IMR-90 (cell line): ENCODE data around the gene MKS1. TPM values are rescaled to one million over a fixed set of nuclear protein-coding genes. Genes with fewer than 3 reads are reported as not detected.

ENCODE experiments used
- ATAC-seq: fragments of 200-7000 bp; cut with Tn5 transposase; 2 replicates; pipeline ENCODE4 v1.9.1; 2020; ENCODE audit warnings: low read depth, mild to moderate bottlenecking, moderate library complexity
- BruUV-seq: library from RNA; stranded (reverse); fragments of 400-500 nt; replicated peaks from 2 replicates; lab custom pipeline; 2021; lab: Mats Ljungman, UMichigan
- CTCF ChIA-PET: fragments of 300-600 bp; formaldehyde crosslinking; extraction: SDS; loops from one replicate; lab custom pipeline; 2021; ENCODE audit warnings: antibody characterized with exemption; lab: Yijun Ruan, JAX
- POLR2A ChIA-PET: fragments of 300-600 bp; sonication (Branson Sonifier 250); formaldehyde crosslinking; loops from one replicate; lab custom pipeline; 2022; ENCODE audit warnings: antibody characterized with exemption; ENCODE audit not compliant: unreplicated experiment; lab: Charles Lee
- DNase-seq: peaks from one replicate; pipeline ENCODE4 v3.0.0; 2013
- H2AFZ ChIP-seq: replicated peaks from 2 replicates; pipeline ENCODE3; 2013; ENCODE audit warnings: low read length, mild to moderate bottlenecking; ENCODE audit not compliant: poor library complexity
- H2AK5ac ChIP-seq: 2 replicates; pipeline ENCODE4 v1.6.1; 2013; ENCODE audit warnings: low read depth, low read length, inconsistent platforms
- H2AK9ac ChIP-seq: replicated peaks from 2 replicates; pipeline ENCODE3; 2013; ENCODE audit warnings: mild to moderate bottlenecking, low read depth, low read length, moderate library complexity; ENCODE audit not compliant: poor library complexity
- H2BK120ac ChIP-seq: 2 replicates; pipeline ENCODE4 v1.6.1; 2013; ENCODE audit warnings: low read depth, low read length, inconsistent platforms
- H2BK15ac ChIP-seq: 3 replicates; pipeline ENCODE4 v1.6.1; 2013; ENCODE audit warnings: low read depth, low read length, inconsistent platforms
- H2BK20ac ChIP-seq: 2 replicates; pipeline ENCODE4 v1.6.1; 2013; ENCODE audit warnings: low read depth, mild to moderate bottlenecking, inconsistent platforms, low read length, moderate library complexity
- H2BK5ac ChIP-seq: 2 replicates; pipeline ENCODE4 v1.6.1; 2013; ENCODE audit warnings: mild to moderate bottlenecking, low read depth, low read length, inconsistent platforms; ENCODE audit not compliant: poor library complexity, severe bottlenecking
- H3K14ac ChIP-seq: replicated peaks from 2 replicates; pipeline ENCODE4 v1.6.1; 2013; ENCODE audit warnings: low read depth, low read length, inconsistent platforms
- H3K18ac ChIP-seq: 2 replicates; pipeline ENCODE4 v1.6.1; 2013; ENCODE audit warnings: low read depth, low read length, control low read depth
- H3K23ac ChIP-seq: 2 replicates; pipeline ENCODE4 v1.6.1; 2013; ENCODE audit warnings: low read depth, low read length, inconsistent platforms
- H3K27ac ChIP-seq: 2 replicates; pipeline ENCODE4 v1.5.1; 2013; ENCODE audit warnings: mild to moderate bottlenecking, control low read depth, low read length; ENCODE audit not compliant: insufficient read depth
- H3K27me3 ChIP-seq: 2 replicates; pipeline ENCODE4 v1.6.1; 2013; ENCODE audit warnings: low read length; ENCODE audit not compliant: control insufficient read depth, insufficient read depth
- H3K36me3 ChIP-seq: 2 replicates; pipeline ENCODE4 v1.6.1; 2013; ENCODE audit warnings: low read length, mixed read lengths; ENCODE audit not compliant: control insufficient read depth, insufficient read depth
- H3K4ac ChIP-seq: 2 replicates; pipeline ENCODE4 v1.6.1; 2013; ENCODE audit warnings: low read depth, low read length, inconsistent platforms
- H3K4me1 ChIP-seq: 2 replicates; pipeline ENCODE4 v1.6.1; 2013; ENCODE audit warnings: low read length, mixed read lengths; ENCODE audit not compliant: control insufficient read depth, insufficient read depth
- H3K4me2 ChIP-seq: 2 replicates; pipeline ENCODE4 v1.6.1; 2013; ENCODE audit warnings: low read depth, mild to moderate bottlenecking, control low read depth, low read length, moderate library complexity
- H3K4me3 ChIP-seq: 2 replicates; pipeline ENCODE4 v1.5.1; 2013; ENCODE audit warnings: low read depth, mild to moderate bottlenecking, control low read depth, low read length, moderate library complexity; ENCODE audit not compliant: insufficient read depth
- H3K56ac ChIP-seq: 2 replicates; pipeline ENCODE4 v1.6.1; 2013; ENCODE audit warnings: low read length, inconsistent platforms; ENCODE audit not compliant: insufficient read depth; ENCODE audit errors: extremely low read depth
- H3K79me1 ChIP-seq, 2 experiments: 2 replicates each; pipeline ENCODE4 v1.6.1; 2013; ENCODE audit warnings: low read length in 2 of 2, inconsistent platforms in 1 of 2, low read depth in 1 of 2
- H3K9ac ChIP-seq: 2 replicates; pipeline ENCODE4 v1.6.1; 2013; ENCODE audit warnings: low read depth, low read length, control low read depth
- H3K9me1 ChIP-seq: 2 replicates; pipeline ENCODE4 v1.6.1; 2013; ENCODE audit warnings: low read length, inconsistent platforms; ENCODE audit not compliant: insufficient read depth
- H3K9me3 ChIP-seq: 2 replicates; pipeline ENCODE4 v1.6.1; 2013; ENCODE audit warnings: low read length; ENCODE audit not compliant: control insufficient read depth, insufficient read depth
- H4K20me1 ChIP-seq: 2 replicates; pipeline ENCODE4 v1.6.1; 2013; ENCODE audit warnings: low read length, inconsistent platforms; ENCODE audit not compliant: insufficient read depth
- H4K5ac ChIP-seq: 2 replicates; pipeline ENCODE4 v1.6.1; 2013; ENCODE audit warnings: mild to moderate bottlenecking, low read depth, low read length, control low read depth
- H4K8ac ChIP-seq, 2 experiments: 2 replicates each; pipeline ENCODE4 v1.6.1; 2013; ENCODE audit warnings: low read depth in 2 of 2, low read length in 2 of 2, control low read depth in 1 of 2, inconsistent platforms in 1 of 2
- H4K91ac ChIP-seq: 2 replicates; pipeline ENCODE4 v1.6.1; 2013; ENCODE audit warnings: low read depth, low read length, inconsistent platforms; ENCODE audit not compliant: insufficient read depth
- CEBPB ChIP-seq: IDR thresholded peaks from 2 replicates; pipeline ENCODE4 v1.6.1; 2012; ENCODE audit warnings: low read depth, low read length, improper control_type of control experiment
- CHD1 ChIP-seq: IDR thresholded peaks from 2 replicates; pipeline ENCODE4 v1.6.1; 2012; ENCODE audit warnings: low read depth, low read length, improper control_type of control experiment
- FOS ChIP-seq: fragments of 150-350 bp; IDR thresholded peaks from 2 replicates; pipeline ENCODE4 v1.6.1; 2016; ENCODE audit warnings: low read depth, low read length
- MAFK ChIP-seq: IDR thresholded peaks from 2 replicates; pipeline ENCODE4 v1.6.1; 2012; ENCODE audit warnings: low read depth, low read length, improper control_type of control experiment
- MAZ ChIP-seq: IDR thresholded peaks from 2 replicates; pipeline ENCODE4 v1.6.1; 2012; ENCODE audit warnings: low read depth, mild to moderate bottlenecking, low read length, improper control_type of control experiment, moderate library complexity, borderline replicate concordance
- NFE2L2 ChIP-seq: fragments of 150-350 bp; IDR thresholded peaks from 2 replicates; pipeline ENCODE4 v1.6.1; 2016; ENCODE audit warnings: low read depth, mild to moderate bottlenecking, low read length
- RAD21 ChIP-seq: IDR thresholded peaks from 2 replicates; pipeline ENCODE4 v1.6.1; 2012; ENCODE audit warnings: low read length, improper control_type of control experiment
- RCOR1 ChIP-seq: IDR thresholded peaks from 2 replicates; pipeline ENCODE4 v1.6.1; 2012; ENCODE audit warnings: mild to moderate bottlenecking, low read length, improper control_type of control experiment; ENCODE audit not compliant: insufficient replicate concordance
- RFX5 ChIP-seq: IDR thresholded peaks from 2 replicates; pipeline ENCODE4 v1.8.0; 2012; ENCODE audit warnings: low read depth, mild to moderate bottlenecking, low read length, moderate library complexity
- WGBS, 2 experiments: methylation state at CpG; one replicate each; pipeline versions ENCODE4 v1.1.5 to v1.1.7; 2013; ENCODE audit warnings: missing lambda C conversion rate in 2 of 2; ENCODE audit not compliant: insufficient read length in 1 of 2; ENCODE audit errors: extremely low coverage in 2 of 2; 5-methylcytosine and 5-hydroxymethylcytosine counted together
- dilution Hi-C: fragments of 300-500 bp; cut with HindIII; formaldehyde crosslinking; loops from one replicate; pipeline ENCODE4 v1.14.3; 2018; ENCODE audit warnings: low sequenced_read_pairs; ENCODE audit not compliant: unreplicated experiment
- in situ Hi-C: fragments of 300-500 bp; cut with MboI; formaldehyde crosslinking; loops from 3 replicates; pipeline ENCODE4 v1.14.3; 2019; ENCODE audit warnings: low sequenced_read_pairs, inconsistent platforms, mixed read lengths
- intact Hi-C: fragments of 100-400 bp; cut with micrococcal nuclease; formaldehyde crosslinking; loops from 2 replicates; pipeline ENCODE4 v1.10.0; 2022
- polyA plus RNA-seq, 3 experiments: library from polyadenylated mRNA; depleted of rRNA; stranded (reverse); fragments of >200 nt; gene quantifications; 2 replicates each; pipeline ENCODE4 v1.2.3, GENCODE V29; 2012; ENCODE audit warnings: low replicate concordance in 1 of 3
- total RNA-seq: library from RNA; depleted of rRNA; stranded (reverse); fragments of >200 nt; gene quantifications from 2 replicates; pipeline ENCODE4 v1.2.3, GENCODE V29; 2012
- TF ChIP-seq, protein P1 (sequence below): conservative IDR thresholded peaks from 2 replicates; pipeline ENCODE4 v1.5.1; 2012; ENCODE audit warnings: mild to moderate bottlenecking, low read depth, low read length, improper control_type of control experiment

The MKS1 gene
- total and polyA plus RNA-seq, 2 of the 4 experiments (the other 2 are of a cell fraction) = 11.5 to 13.2 TPM

GRCh38 chr17:58235821-58236220 lies 16.8 kb upstream of the MKS1 start:
- intact Hi-C loops = no loop called here
- WGBS, 2 experiments = no CpG with 5 or more reads among the region's 1 CpG
- Histone ChIP-seq H2BK15ac (no peak overlapping the region), H3K4me3 (no peak overlapping the region), H2BK20ac (no peak overlapping the region), H3K36me3 (no peaks in the 10 kb centered on the region), H2AK5ac (no peak overlapping the region), H4K5ac (no peak overlapping the region), H3K56ac (no peak overlapping the region), H2BK5ac (no peak overlapping the region), H2AFZ (no peak overlapping the region), H3K27me3 (peaks cover 29% of the 10 kb centered on the region), H3K79me1 (no peaks in the 10 kb centered on the region), H3K9me3 (no peaks in the 10 kb centered on the region), H3K9me1 (no peaks in the 10 kb centered on the region), H2AK9ac (no peak overlapping the region), H3K14ac (no peak overlapping the region), H4K8ac (no peak overlapping the region), H3K4me2 (no peak overlapping the region), H3K23ac (no peak overlapping the region), H4K20me1 (no peaks in the 10 kb centered on the region), H4K91ac (no peak overlapping the region), H3K27ac (no peak overlapping the region), H3K4me1 (no peaks in the 10 kb centered on the region), H2BK120ac (no peak overlapping the region), H3K18ac (no peak overlapping the region), H3K4ac (no peak overlapping the region), H3K9ac (no peak overlapping the region)
- no peak for ATAC-seq
- ChIA-PET CTCF (interaction anchor here (0.6 kb wide), 1 partner anchor 181 kb away, joined by 3 read pairs; the partner anchor contains the start of gene RNF43), POLR2A (no interaction called here)
- dilution Hi-C loops = no loop called here
- TF ChIP-seq MAFK = no peak
- TF ChIP-seq, protein P1, sequence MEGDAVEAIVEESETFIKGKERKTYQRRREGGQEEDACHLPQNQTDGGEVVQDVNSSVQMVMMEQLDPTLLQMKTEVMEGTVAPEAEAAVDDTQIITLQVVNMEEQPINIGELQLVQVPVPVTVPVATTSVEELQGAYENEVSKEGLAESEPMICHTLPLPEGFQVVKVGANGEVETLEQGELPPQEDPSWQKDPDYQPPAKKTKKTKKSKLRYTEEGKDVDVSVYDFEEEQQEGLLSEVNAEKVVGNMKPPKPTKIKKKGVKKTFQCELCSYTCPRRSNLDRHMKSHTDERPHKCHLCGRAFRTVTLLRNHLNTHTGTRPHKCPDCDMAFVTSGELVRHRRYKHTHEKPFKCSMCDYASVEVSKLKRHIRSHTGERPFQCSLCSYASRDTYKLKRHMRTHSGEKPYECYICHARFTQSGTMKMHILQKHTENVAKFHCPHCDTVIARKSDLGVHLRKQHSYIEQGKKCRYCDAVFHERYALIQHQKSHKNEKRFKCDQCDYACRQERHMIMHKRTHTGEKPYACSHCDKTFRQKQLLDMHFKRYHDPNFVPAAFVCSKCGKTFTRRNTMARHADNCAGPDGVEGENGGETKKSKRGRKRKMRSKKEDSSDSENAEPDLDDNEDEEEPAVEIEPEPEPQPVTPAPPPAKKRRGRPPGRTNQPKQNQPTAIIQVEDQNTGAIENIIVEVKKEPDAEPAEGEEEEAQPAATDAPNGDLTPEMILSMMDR = no peak
- no peak for TF ChIP-seq CEBPB
- TF ChIP-seq CHD1 = no peak
- no peak for TF ChIP-seq RFX5
- no peak for TF ChIP-seq RCOR1
- TF ChIP-seq NFE2L2 = no peak
- no peak for TF ChIP-seq RAD21
- no peak for TF ChIP-seq MAZ
- no peak for TF ChIP-seq FOS
- DNase-seq = no peak
- in situ Hi-C loops = no loop called here
- BruUV-seq = no TSS peak
